Liver (tissue), 9 donors: ENCODE data around the gene NHERF1. TPM values are rescaled to one million over a fixed set of nuclear protein-coding genes. Genes with fewer than 3 reads are reported as not detected.

Source experiments
- DNase-seq: peaks from one replicate; pipeline ENCODE4 v3.0.0-alpha.2; 2017; ENCODE audit warnings: low spot score
- H3K27ac ChIP-seq, 2 donors: one replicate each; pipeline ENCODE4 v1.7.0; 2013; ENCODE audit warnings: inconsistent platforms in 2 of 2, low read length in 2 of 2, control low read depth in 1 of 2, low read depth in 1 of 2, mild to moderate bottlenecking in 1 of 2
- H3K27me3 ChIP-seq, 4 donors: one replicate each; pipeline versions ENCODE4 v1.6.1 to v1.7.0; 2013; ENCODE audit warnings: low read length in 3 of 4, inconsistent platforms in 1 of 4, mild to moderate bottlenecking in 1 of 4, moderate library complexity in 1 of 4; ENCODE audit not compliant: control insufficient read depth in 4 of 4, insufficient read depth in 4 of 4
- H3K36me3 ChIP-seq, 4 donors: one replicate each; pipeline versions ENCODE4 v1.6.1 to v1.7.0; 2013; ENCODE audit warnings: low read length in 3 of 4, mild to moderate bottlenecking in 3 of 4, low read depth in 1 of 4, moderate library complexity in 1 of 4; ENCODE audit not compliant: control insufficient read depth in 4 of 4, insufficient read depth in 3 of 4
- H3K4me1 ChIP-seq, 4 donors: one replicate each; pipeline versions ENCODE4 v1.6.1 to v1.7.0; 2013; ENCODE audit warnings: low read length in 3 of 4, mild to moderate bottlenecking in 3 of 4, moderate library complexity in 1 of 4; ENCODE audit not compliant: control insufficient read depth in 4 of 4, insufficient read depth in 4 of 4
- H3K4me3 ChIP-seq, 3 donors: one replicate each; pipeline versions ENCODE4 v1.6.1 to v1.7.0; 2013; ENCODE audit warnings: low read length in 3 of 3, control low read depth in 1 of 3, low read depth in 1 of 3, mild to moderate bottlenecking in 1 of 3
- H3K9ac ChIP-seq, 2 donors: one replicate each; pipeline ENCODE4 v1.7.0; 2013; ENCODE audit warnings: low read length in 2 of 2, mild to moderate bottlenecking in 2 of 2, moderate library complexity in 2 of 2, control low read depth in 1 of 2, low read depth in 1 of 2
- H3K9me3 ChIP-seq, 4 donors: one replicate each; pipeline versions ENCODE4 v1.6.1 to v1.7.0; 2013; ENCODE audit warnings: low read length in 3 of 4; ENCODE audit not compliant: control insufficient read depth in 4 of 4
- ATF3 ChIP-seq: IDR thresholded peaks from 2 replicates; pipeline ENCODE4 v1.6.1; 2016; ENCODE audit warnings: antibody characterized with exemption
- CTCF ChIP-seq: fragments of 150-350 bp; IDR thresholded peaks from 2 replicates; pipeline ENCODE4 v1.5.1; 2017; ENCODE audit warnings: improper control_type of control experiment, low read depth, low read length; ENCODE audit not compliant: missing input control
- EGR1 ChIP-seq, 2 donors: IDR thresholded peaks; 2 replicates each; pipeline ENCODE4 v1.6.1; 2016 to 2018; ENCODE audit warnings: antibody characterized with exemption in 2 of 2, low read depth in 2 of 2
- FOXA1 ChIP-seq: IDR thresholded peaks from 2 replicates; pipeline ENCODE4 v1.6.1; 2016; ENCODE audit warnings: antibody characterized with exemption
- FOXA2 ChIP-seq: IDR thresholded peaks from 2 replicates; pipeline ENCODE4 v1.6.1; 2016; ENCODE audit warnings: antibody characterized with exemption
- GABPA ChIP-seq, 2 donors: IDR thresholded peaks in 1 of 2; conservative IDR thresholded peaks in 1 of 2; 2 replicates each; pipeline ENCODE4 v1.6.1; 2016; ENCODE audit warnings: antibody characterized with exemption in 2 of 2, mild to moderate bottlenecking in 1 of 2, moderate library complexity in 1 of 2
- HNF4A ChIP-seq, 2 donors: conservative IDR thresholded peaks; 2 replicates each; pipeline ENCODE4 v1.6.1; 2016; ENCODE audit warnings: antibody characterized with exemption in 2 of 2, mild to moderate bottlenecking in 2 of 2
- HNF4G ChIP-seq: IDR thresholded peaks from 2 replicates; pipeline ENCODE4 v1.6.1; 2016; ENCODE audit warnings: antibody characterized with exemption
- JUND ChIP-seq, 2 donors: IDR thresholded peaks; 2 replicates each; pipeline ENCODE4 v1.6.1; 2016; ENCODE audit warnings: antibody characterized with exemption in 2 of 2
- MAX ChIP-seq: IDR thresholded peaks from 2 replicates; pipeline ENCODE4 v1.6.1; 2016; ENCODE audit warnings: antibody characterized with exemption
- NR2F2 ChIP-seq: IDR thresholded peaks from 2 replicates; pipeline ENCODE4 v1.6.1; 2016; ENCODE audit warnings: antibody characterized with exemption
- RAD21 ChIP-seq, 2 donors: IDR thresholded peaks; 2 replicates each; pipeline ENCODE4 v1.6.1; 2016; ENCODE audit warnings: antibody characterized with exemption in 2 of 2, mild to moderate bottlenecking in 2 of 2
- RXRA ChIP-seq, 2 donors: IDR thresholded peaks; 2 replicates each; pipeline ENCODE4 v1.6.1; 2017 to 2018; ENCODE audit warnings: antibody characterized with exemption in 2 of 2, mild to moderate bottlenecking in 1 of 2
- SP1 ChIP-seq: IDR thresholded peaks from 2 replicates; pipeline ENCODE4 v1.6.1; 2018; ENCODE audit warnings: antibody characterized with exemption, mild to moderate bottlenecking
- TAF1 ChIP-seq: conservative IDR thresholded peaks from 2 replicates; pipeline ENCODE4 v1.6.1; 2016; ENCODE audit warnings: antibody characterized with exemption, mild to moderate bottlenecking
- YY1 ChIP-seq: IDR thresholded peaks from 2 replicates; pipeline ENCODE4 v1.6.1; 2016; ENCODE audit warnings: antibody characterized with exemption, mild to moderate bottlenecking
- ZBTB33 ChIP-seq: IDR thresholded peaks from 2 replicates; pipeline ENCODE4 v1.6.1; 2016; ENCODE audit warnings: antibody characterized with exemption
- WGBS: extraction: QIAGEN DNeasy Blood & Tissue Kit; methylation state at CpG from one replicate; pipeline ENCODE4 v1.1.7; 2013; 5-methylcytosine and 5-hydroxymethylcytosine counted together
- polyA plus RNA-seq, 2 donors: library from polyadenylated mRNA; stranded (reverse) in 1 of 2; unstranded in 1 of 2; fragments of 200-250 nt in 1 of 2; fragments of >200 nt in 1 of 2; fragmentation: Nextera tagmentation in 1 of 2; extraction: Ambion mirVana in 1 of 2; gene quantifications; one replicate each; pipeline versions ENCODE4 v1.2.1 to v1.2.3, GENCODE V29; 2013 to 2015
- total RNA-seq, 2 donors: library from RNA; depleted of rRNA; stranded (reverse); fragments of >200 nt; gene quantifications; one replicate each; pipeline ENCODE4 v1.2.3, GENCODE V29; 2014
- donor health status: healthy.
- donor health status: healthy.
- donor health status: healthy.
- donor health status: healthy.
- donor health status: healthy.

Gene NHERF1
- total and polyA plus RNA-seq, 4 donors: 38.1 to 160 (median 94.7) TPM

- no peak overlapping the region for H3K27ac ChIP-seq
- WGBS: 94% methylated on average over 8 of the region's 8 CpGs
Measured at GRCh38 chr17:74745548-74746177, 2.8 kb upstream of the NHERF1 start.

GRCh38 chr17:74746376-74746775 lies 2.1 kb upstream of the NHERF1 start:
- Histone ChIP-seq H3K4me3 (no peak overlapping the region), H3K9ac (no peak overlapping the region), H3K4me1 (peaks cover 6 to 45% (median 24%) of the 10 kb centered on the region in 4 donors), H3K36me3 (no peaks in the 10 kb centered on the region), H3K9me3 (no peaks in the 10 kb centered on the region), H3K27ac (no peak overlapping the region), H3K27me3 (no peaks in the 10 kb centered on the region)
- 86% methylated on average over 5 of the region's 5 CpGs for WGBS
- TF ChIP-seq ZBTB33: no peak
- no peak for TF ChIP-seq EGR1 (IDR thresholded peaks at IDR 0.05; ENCODE audit: low read depth in 2 of 2)
- TF ChIP-seq SP1: no peak
- TF ChIP-seq FOXA2: no peak
- DNase-seq: no peak

More at GRCh38 chr17:74745548-74746177, 2.8 kb upstream of the NHERF1 start:
- Histone ChIP-seq H3K4me1 (peaks cover 6 to 38% (median 17%) of the 10 kb centered on the region in 4 donors), H3K27me3 (no peaks in the 10 kb centered on the region), H3K9ac (no peak overlapping the region), H3K9me3 (no peaks in the 10 kb centered on the region), H3K4me3 (no peak overlapping the region), H3K36me3 (no peaks in the 10 kb centered on the region)
- no peak for TF ChIP-seq NR2F2
- TF ChIP-seq JUND (IDR thresholded peaks at IDR 0.05): no peak
- TF ChIP-seq TAF1: no peak
- no peak for TF ChIP-seq YY1
- TF ChIP-seq SP1: no peak
- TF ChIP-seq RAD21 (IDR thresholded peaks at IDR 0.05): no peak
- no peak for TF ChIP-seq ATF3
- no peak for TF ChIP-seq HNF4A (conservative IDR thresholded peaks at IDR 0.05)
- TF ChIP-seq CTCF: no peak
- no peak for TF ChIP-seq GABPA (IDR thresholded peaks at IDR 0.05 in 1 of 2, conservative IDR thresholded peaks at IDR 0.05 in 1 of 2)
- no peak for TF ChIP-seq FOXA1
- TF ChIP-seq EGR1 (IDR thresholded peaks at IDR 0.05; ENCODE audit: low read depth in 2 of 2): no peak
- TF ChIP-seq RXRA (IDR thresholded peaks at IDR 0.05): no peak
- DNase-seq: no peak

- 47% methylated on average over 6 of the region's 6 CpGs for WGBS
- TF ChIP-seq NR2F2 (peak; percentile 85), GABPA (IDR thresholded peaks at IDR 0.05 in 1 of 2, conservative IDR thresholded peaks at IDR 0.05 in 1 of 2) (no peak), FOXA2 (no peak), RXRA (IDR thresholded peaks at IDR 0.05) (peak in 1 of 2 donors; percentile 40), HNF4G (no peak), MAX (no peak)
- no peaks in the 10 kb centered on the region for H3K36me3 ChIP-seq
- no peak for DNase-seq
- no peak overlapping the region for H3K4me3 ChIP-seq
- peaks cover 6 to 45% (median 28%) of the 10 kb centered on the region in 4 donors for H3K4me1 ChIP-seq
- H3K9ac ChIP-seq: no peak overlapping the region
- H3K27me3 ChIP-seq: no peaks in the 10 kb centered on the region
- H3K9me3 ChIP-seq: no peaks in the 10 kb centered on the region
- peak overlapping the region; percentile 38 to 73 for H3K27ac ChIP-seq
Measured at GRCh38 chr17:74746922-74747321, 1.5 kb upstream of the NHERF1 start.
